GM21529 (cell line): ENCODE data around the gene KIAA0319L.

ENCODE experiments used
- ATAC-seq: cut with Tn5 transposase; IDR thresholded peaks from one replicate; pipeline ENCODE4 v1.9.1; 2021; ENCODE audit not compliant: unreplicated experiment

Gene KIAA0319L

DNA sequence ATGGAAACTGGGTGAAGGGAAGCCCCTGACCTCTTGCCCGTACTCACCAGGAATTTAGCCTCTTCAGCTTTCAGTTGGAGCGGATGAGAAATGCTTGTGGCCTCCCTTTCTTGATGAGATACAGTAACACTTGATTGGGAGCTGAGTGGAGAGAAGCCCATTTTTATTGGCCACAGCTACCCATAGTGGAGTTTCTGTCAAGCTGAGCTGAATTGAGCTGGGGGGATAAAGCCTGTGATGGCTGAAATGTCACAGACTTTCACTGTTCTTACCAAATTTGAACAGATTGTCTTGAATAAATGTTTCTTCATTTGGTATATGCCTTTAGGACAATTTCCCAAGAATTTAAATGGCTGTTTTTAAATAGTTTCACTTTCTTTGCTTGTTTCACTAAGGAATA lies 162.8 kb downstream of the KIAA0319L start:
- ATAC-seq = no peak

- ATAC-seq = no peak
Measured at GRCh38 chr1:35390600-35391494, 166.4 kb downstream of the KIAA0319L start.

- no peak for ATAC-seq
Measured at GRCh38 chr1:35386959-35387358, 170.2 kb downstream of the KIAA0319L start.

DNA sequence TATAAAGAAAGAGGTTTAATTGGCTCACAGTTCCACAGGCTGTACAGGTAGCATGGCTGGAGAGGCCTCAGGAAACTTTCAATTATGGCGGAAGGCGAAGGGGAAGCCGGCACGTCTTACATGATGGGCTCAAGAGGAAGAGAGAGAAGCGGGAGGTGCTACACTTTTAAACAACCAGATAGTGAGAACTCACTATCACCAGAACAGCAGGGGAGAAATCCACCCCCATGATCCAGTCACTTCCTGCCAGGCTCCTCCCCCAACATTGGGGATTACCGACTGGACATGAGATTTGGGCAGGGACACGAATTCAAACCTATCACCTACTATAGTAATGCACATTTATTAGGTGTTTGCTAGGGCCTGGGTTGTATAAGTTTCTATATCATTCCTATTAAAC lies 170.9 kb downstream of the KIAA0319L start:
- no peak for ATAC-seq
